Effector CD4-positive, alpha-beta T cell (primary cell): ENCODE data around the gene MPP2.
"Not testable (repeated sequence)": the region's sequence is repeated elsewhere in the genome, so short reads cannot be mapped to it uniquely, and the experiment has no call there.

Source experiments
- DNase-seq: peaks from one replicate; pipeline ENCODE4 v3.0.0-alpha.2; 2020

MPP2 gene

GRCh38 chr17:43927929-43928328 is 20.6 kb upstream of the MPP2 start:
- DNase-seq = not testable (repeated sequence)

- no peak for DNase-seq
Observed at GRCh38 chr17:43927060-43927864, 19.9 kb upstream of the MPP2 start.

- no peak for DNase-seq
Observed at GRCh38 chr17:43924558-43924957, 17.2 kb upstream of the MPP2 start.

GRCh38 chr17:43920500-43921095 is 13.3 kb upstream of the MPP2 start:
- no peak for DNase-seq

- no peak for DNase-seq
Observed at GRCh38 chr17:43918026-43918389, 10.7 kb upstream of the MPP2 start.

GRCh38 chr17:43917348-43918025 is 10.2 kb upstream of the MPP2 start:
- DNase-seq = peak; percentile 20

- no peak for DNase-seq
Observed at GRCh38 chr17:43917016-43917347, 9.6 kb upstream of the MPP2 start.

- no peak for DNase-seq
Observed at GRCh38 chr17:43916385-43916784, 9.0 kb upstream of the MPP2 start.

GRCh38 chr17:43915559-43915958 is 8.2 kb upstream of the MPP2 start:
- no peak for DNase-seq

- DNase-seq = no peak
Observed at GRCh38 chr17:43914451-43914850, 7.1 kb upstream of the MPP2 start.

GRCh38 chr17:43913584-43913983 is 6.2 kb upstream of the MPP2 start:
- no peak for DNase-seq

GRCh38 chr17:43912635-43913304 is 5.4 kb upstream of the MPP2 start:
- DNase-seq = no peak

GRCh38 chr17:43911904-43912303 is 4.6 kb upstream of the MPP2 start:
- no peak for DNase-seq

- no peak for DNase-seq
Observed at GRCh38 chr17:43909537-43910231, 2.3 kb upstream of the MPP2 start.

- peak; percentile 20 for DNase-seq
Observed at GRCh38 chr17:43907998-43908721, 824 bp upstream of the MPP2 start.

GRCh38 chr17:43906951-43907424 is 348 bp downstream of the MPP2 start:
- no peak for DNase-seq

GRCh38 chr17:43905985-43906852 is 1.1 kb downstream of the MPP2 start:
- DNase-seq = peak; percentile 41

GRCh38 chr17:43905400-43905984 is 1.8 kb downstream of the MPP2 start:
- no peak for DNase-seq

GRCh38 chr17:43901861-43902589 is 5.3 kb downstream of the MPP2 start:
- DNase-seq = no peak
